Measurements from ENCODE around the gene SAT2.

GRCh38 chr17:7582396-7583252 is 45.0 kb downstream of the SAT2 start:
- TF ChIP-seq CTCF (IDR thresholded peaks at IDR 0.05): no peak
- no peak for TF ChIP-seq POLR2A (IDR thresholded peaks at IDR 0.05)

Measured in uterus (tissue), 2 donors.